Right lobe of liver (tissue), 4 donors: Measurements from ENCODE around the gene TYW1.
"Not testable (repeated sequence)": the region's sequence is repeated elsewhere in the genome, so short reads cannot be mapped to it uniquely, and the experiment has no call there.

Source experiments
- POLR2A ChIP-seq: fragments of 450-650 bp; IDR thresholded peaks from one replicate; pipeline ENCODE4 v1.6.1; 2017; ENCODE audit warnings: antibody characterized with exemption, mild to moderate bottlenecking
- TF ChIP-seq, protein P1 (sequence below), 4 donors: fragments of 200-600 bp in 3 of 4; fragments of 450-650 bp in 1 of 4; IDR thresholded peaks; one replicate each; pipeline versions ENCODE4 v1.5.1 to v1.8.0; 2016 to 2022; ENCODE audit warnings: antibody characterized with exemption in 4 of 4, mild to moderate bottlenecking in 2 of 4
- donor health status: DM: no; HTN: no; CAD: no.
- donor health status: DM: no; HTN: no; CAD: no.
- donor health status: DM: no; HTN: yes; CAD: no.

DNA sequence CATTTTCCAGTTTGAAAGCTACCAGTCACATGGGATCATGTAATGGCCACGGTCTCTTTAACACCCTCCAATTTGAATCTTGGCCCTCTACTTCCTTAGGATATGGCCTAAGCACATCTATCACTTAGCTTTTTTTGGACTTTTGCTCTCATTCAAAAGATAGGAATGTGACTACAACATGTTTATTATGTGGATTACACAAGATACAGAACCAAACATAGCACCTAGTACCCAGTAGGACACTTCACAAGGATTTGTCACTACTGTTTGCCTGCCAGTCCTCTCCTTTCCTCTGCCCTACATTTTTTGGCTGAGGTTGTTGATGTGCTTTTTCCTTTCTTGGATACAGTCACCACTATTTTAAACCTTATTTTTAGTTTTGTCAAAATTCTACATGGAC, 233.4 kb downstream of the TYW1 start:
- TF ChIP-seq, protein P1, sequence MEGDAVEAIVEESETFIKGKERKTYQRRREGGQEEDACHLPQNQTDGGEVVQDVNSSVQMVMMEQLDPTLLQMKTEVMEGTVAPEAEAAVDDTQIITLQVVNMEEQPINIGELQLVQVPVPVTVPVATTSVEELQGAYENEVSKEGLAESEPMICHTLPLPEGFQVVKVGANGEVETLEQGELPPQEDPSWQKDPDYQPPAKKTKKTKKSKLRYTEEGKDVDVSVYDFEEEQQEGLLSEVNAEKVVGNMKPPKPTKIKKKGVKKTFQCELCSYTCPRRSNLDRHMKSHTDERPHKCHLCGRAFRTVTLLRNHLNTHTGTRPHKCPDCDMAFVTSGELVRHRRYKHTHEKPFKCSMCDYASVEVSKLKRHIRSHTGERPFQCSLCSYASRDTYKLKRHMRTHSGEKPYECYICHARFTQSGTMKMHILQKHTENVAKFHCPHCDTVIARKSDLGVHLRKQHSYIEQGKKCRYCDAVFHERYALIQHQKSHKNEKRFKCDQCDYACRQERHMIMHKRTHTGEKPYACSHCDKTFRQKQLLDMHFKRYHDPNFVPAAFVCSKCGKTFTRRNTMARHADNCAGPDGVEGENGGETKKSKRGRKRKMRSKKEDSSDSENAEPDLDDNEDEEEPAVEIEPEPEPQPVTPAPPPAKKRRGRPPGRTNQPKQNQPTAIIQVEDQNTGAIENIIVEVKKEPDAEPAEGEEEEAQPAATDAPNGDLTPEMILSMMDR (IDR thresholded peaks at IDR 0.05) = not testable (repeated sequence)
- TF ChIP-seq POLR2A = not testable (repeated sequence)
